Urinary bladder (tissue), 2 donors: Measurements from ENCODE around the gene TCEAL3. TPM values are rescaled to one million over a fixed set of nuclear protein-coding genes. Genes with fewer than 3 reads are reported as not detected.

Experiments
- polyA plus RNA-seq: library from polyadenylated mRNA; stranded (reverse); fragments of 200-250 nt; gene quantifications from one replicate; pipeline ENCODE4 v1.2.3, GENCODE V29; 2013
- total RNA-seq: library from RNA; depleted of rRNA; stranded (reverse); fragments of >200 nt; gene quantifications from one replicate; pipeline ENCODE4 v1.2.3, GENCODE V29; 2014
- donor health status: healthy.

The TCEAL3 gene
- total and polyA plus RNA-seq, 2 donors, result 8.8 to 153 TPM

Other genes starting within 250 kb of the TCEAL3 start
- 175 TPM for gene BEX3, start 231.4 kb upstream of the TCEAL3 start, total RNA-seq
- 153 TPM for gene BEX3, start 231.4 kb upstream of the TCEAL3 start, polyA plus RNA-seq
- gene RAB40A, start 88.5 kb upstream of the TCEAL3 start, total RNA-seq, result 1.7 TPM
- 1.4 TPM for gene RAB40A, start 88.5 kb upstream of the TCEAL3 start, polyA plus RNA-seq
- 42.0 TPM for gene TCEAL4, start 22.4 kb upstream of the TCEAL3 start, total RNA-seq
- gene TCEAL4, start 22.4 kb upstream of the TCEAL3 start, polyA plus RNA-seq, result 620 TPM
- 48.1 TPM for gene TCEAL1, start 21.0 kb downstream of the TCEAL3 start, total RNA-seq
- gene TCEAL1, start 21.0 kb downstream of the TCEAL3 start, polyA plus RNA-seq, result 243 TPM
- 347 TPM for gene MORF4L2, start 78.7 kb downstream of the TCEAL3 start, total RNA-seq
- 484 TPM for gene MORF4L2, start 78.7 kb downstream of the TCEAL3 start, polyA plus RNA-seq
- gene TMEM31, start 102.9 kb downstream of the TCEAL3 start, total RNA-seq, result not detected
- gene TMEM31, start 102.9 kb downstream of the TCEAL3 start, polyA plus RNA-seq, result not detected
- 68.2 TPM for gene PLP1, start 168.9 kb downstream of the TCEAL3 start, total RNA-seq
- gene PLP1, start 168.9 kb downstream of the TCEAL3 start, polyA plus RNA-seq, result 20.9 TPM
- 33.6 TPM for gene RAB9B, start 224.3 kb downstream of the TCEAL3 start, total RNA-seq
- gene RAB9B, start 224.3 kb downstream of the TCEAL3 start, polyA plus RNA-seq, result 16.2 TPM